Caco-2 (cell line): Measurements from ENCODE around the gene EMD. TPM values are rescaled to one million over a fixed set of nuclear protein-coding genes. Genes with fewer than 3 reads are reported as not detected.

Experiments
- BruUV-seq: library from RNA; stranded (reverse); fragments of 400-500 nt; replicated peaks from 2 replicates; lab custom pipeline; 2021; lab: Mats Ljungman, UMichigan
- CTCF ChIA-PET: fragments of 300-600 bp; sonication (Branson Sonifier 250); formaldehyde crosslinking; loops from one replicate; lab custom pipeline; 2022; ENCODE audit warnings: antibody characterized with exemption; lab: Charles Lee
- POLR2A ChIA-PET: fragments of 300-600 bp; sonication (Branson Sonifier 250); formaldehyde crosslinking; loops from one replicate; lab custom pipeline; 2022; ENCODE audit warnings: antibody characterized with exemption; lab: Charles Lee
- DNase-seq, 2 experiments: peaks; one replicate each; pipeline versions ENCODE4 v3.0.0 to v3.0.0-alpha.2; 2020 to 2022
- H3K27me3 ChIP-seq: replicated peaks from 2 replicates; pipeline ENCODE4 v1.6.0; 2011; ENCODE audit warnings: low read length; ENCODE audit not compliant: control insufficient read depth, insufficient read depth
- H3K36me3 ChIP-seq: 2 replicates; pipeline ENCODE4 v1.5.1; 2011; ENCODE audit warnings: low read length; ENCODE audit not compliant: control insufficient read depth, insufficient read depth
- H3K4me1 ChIP-seq: fragments of 250-450 bp; sonication (Bioruptor Pico); 2 replicates; pipeline ENCODE4 v1.5.1; 2020; ENCODE audit warnings: mild to moderate bottlenecking
- H3K4me3 ChIP-seq: 2 replicates; pipeline ENCODE4 v1.5.1; 2011; ENCODE audit warnings: low read depth, mild to moderate bottlenecking, control low read depth, low read length
- H3K9me3 ChIP-seq: fragments of 250-450 bp; sonication (Bioruptor Pico); 2 replicates; pipeline ENCODE4 v1.5.1; 2020; ENCODE audit warnings: mild to moderate bottlenecking, moderate library complexity
- H3K27ac Mint-ChIP-seq: one replicate; pipeline ENCODE4 v1.8.0; 2022; ENCODE audit warnings: mixed read lengths; ENCODE audit not compliant: unreplicated experiment
- H3K27me3 Mint-ChIP-seq: one replicate; pipeline ENCODE4 v1.8.0; 2022; ENCODE audit warnings: mixed read lengths; ENCODE audit not compliant: insufficient read depth, unreplicated experiment
- H3K36me3 Mint-ChIP-seq: one replicate; pipeline ENCODE4 v1.8.0; 2022; ENCODE audit warnings: mild to moderate bottlenecking, mixed read lengths; ENCODE audit not compliant: insufficient read depth, unreplicated experiment
- H3K4me1 Mint-ChIP-seq: one replicate; pipeline ENCODE4 v1.8.0; 2022; ENCODE audit warnings: low read depth, mixed read lengths; ENCODE audit not compliant: unreplicated experiment
- H3K4me3 Mint-ChIP-seq: one replicate; pipeline ENCODE4 v1.8.0; 2022; ENCODE audit warnings: mild to moderate bottlenecking, moderate library complexity, mixed read lengths; ENCODE audit not compliant: unreplicated experiment
- H3K9me3 Mint-ChIP-seq: one replicate; pipeline ENCODE4 v1.8.0; 2022; ENCODE audit warnings: mixed read lengths; ENCODE audit not compliant: unreplicated experiment
- intact Hi-C: fragments of 100-400 bp; cut with micrococcal nuclease; formaldehyde crosslinking; loops from one replicate; pipeline ENCODE4 v1.10.0; 2022; ENCODE audit not compliant: unreplicated experiment
- total RNA-seq: library from RNA; stranded (reverse); gene quantifications from 2 replicates; pipeline ENCODE4 v1.2.3, GENCODE V29; 2022
- TF ChIP-seq, protein P1 (sequence below), 2 experiments: fragments of 200-600 bp in 1 of 2; IDR thresholded peaks; 1 replicate in 1 of 2; 2 replicates in 1 of 2; pipeline versions ENCODE4 v1.5.1 to v1.8.0; 2011 to 2022; ENCODE audit warnings: antibody characterized with exemption in 1 of 2, control low read depth in 1 of 2, inconsistent platforms in 1 of 2, low read depth in 1 of 2, low read length in 1 of 2, mild to moderate bottlenecking in 1 of 2, moderate library complexity in 1 of 2; ENCODE audit not compliant: insufficient read depth in 1 of 2, severe bottlenecking in 1 of 2, unreplicated experiment in 1 of 2

Gene EMD
- total RNA-seq, 1 experiment from 2014 or later, result 70.1 TPM

DNA sequence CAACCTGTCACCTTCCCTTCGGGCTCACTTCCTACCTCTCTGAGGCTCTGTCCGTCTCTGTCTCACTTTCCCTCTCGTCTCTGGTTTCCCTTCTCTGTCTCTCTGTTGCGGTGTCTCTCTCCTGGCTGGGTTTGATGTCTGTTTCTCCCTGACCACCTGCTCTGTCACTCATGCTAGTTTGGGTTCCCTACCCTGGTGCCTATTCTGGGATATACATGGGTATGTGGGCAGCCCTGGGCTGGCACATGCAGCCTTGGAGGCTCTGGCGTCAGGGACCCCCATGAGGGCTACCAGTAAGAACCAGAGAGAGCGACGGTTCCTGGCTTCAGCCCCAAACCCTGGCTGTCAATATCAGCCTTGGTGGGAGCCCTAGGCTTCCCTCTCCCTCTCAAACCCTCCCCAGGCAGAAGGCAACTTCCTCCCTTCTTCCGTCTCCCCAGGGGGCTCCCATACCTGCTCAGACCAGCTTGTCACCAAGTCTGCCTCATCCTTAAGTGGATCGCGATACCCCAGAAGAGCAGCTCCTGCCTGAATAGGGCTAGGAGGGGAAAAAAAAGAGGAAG, 29.6 kb downstream of the EMD start:
- Histone ChIP-seq H3K27me3 (no peaks in the 10 kb centered on the region), H3K9me3 (no peaks in the 10 kb centered on the region), H3K4me1 (peaks cover 5% of the 10 kb centered on the region; the same call in 1 of the 2 replicates), H3K4me3 (peak overlapping the region; percentile 22), H3K36me3 (no peaks in the 10 kb centered on the region)
- no TSS peak for BruUV-seq
- Mint-ChIP-seq H3K4me1 (peaks cover 7% of the 10 kb centered on the region), H3K27ac (no peak overlapping the region), H3K9me3 (no peaks in the 10 kb centered on the region), H3K36me3 (peaks cover 7% of the 10 kb centered on the region), H3K27me3 (no peaks in the 10 kb centered on the region), H3K4me3 (peak overlapping the region; percentile 22)
- TF ChIP-seq, protein P1, sequence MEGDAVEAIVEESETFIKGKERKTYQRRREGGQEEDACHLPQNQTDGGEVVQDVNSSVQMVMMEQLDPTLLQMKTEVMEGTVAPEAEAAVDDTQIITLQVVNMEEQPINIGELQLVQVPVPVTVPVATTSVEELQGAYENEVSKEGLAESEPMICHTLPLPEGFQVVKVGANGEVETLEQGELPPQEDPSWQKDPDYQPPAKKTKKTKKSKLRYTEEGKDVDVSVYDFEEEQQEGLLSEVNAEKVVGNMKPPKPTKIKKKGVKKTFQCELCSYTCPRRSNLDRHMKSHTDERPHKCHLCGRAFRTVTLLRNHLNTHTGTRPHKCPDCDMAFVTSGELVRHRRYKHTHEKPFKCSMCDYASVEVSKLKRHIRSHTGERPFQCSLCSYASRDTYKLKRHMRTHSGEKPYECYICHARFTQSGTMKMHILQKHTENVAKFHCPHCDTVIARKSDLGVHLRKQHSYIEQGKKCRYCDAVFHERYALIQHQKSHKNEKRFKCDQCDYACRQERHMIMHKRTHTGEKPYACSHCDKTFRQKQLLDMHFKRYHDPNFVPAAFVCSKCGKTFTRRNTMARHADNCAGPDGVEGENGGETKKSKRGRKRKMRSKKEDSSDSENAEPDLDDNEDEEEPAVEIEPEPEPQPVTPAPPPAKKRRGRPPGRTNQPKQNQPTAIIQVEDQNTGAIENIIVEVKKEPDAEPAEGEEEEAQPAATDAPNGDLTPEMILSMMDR (IDR thresholded peaks at IDR 0.05; ENCODE audit: insufficient read depth in 1 of 2, low read depth in 1 of 2, low read length in 1 of 2, severe bottlenecking in 1 of 2, unreplicated experiment in 1 of 2), result no peak
- no peak for DNase-seq
- intact Hi-C loops, result no loop called here
- ChIA-PET CTCF (interaction anchor here (0.8 kb wide), 1 partner anchor 82 kb away, joined by 4 read pairs; the partner anchor contains the start of gene SLC10A3), POLR2A (no interaction called here)

DNA sequence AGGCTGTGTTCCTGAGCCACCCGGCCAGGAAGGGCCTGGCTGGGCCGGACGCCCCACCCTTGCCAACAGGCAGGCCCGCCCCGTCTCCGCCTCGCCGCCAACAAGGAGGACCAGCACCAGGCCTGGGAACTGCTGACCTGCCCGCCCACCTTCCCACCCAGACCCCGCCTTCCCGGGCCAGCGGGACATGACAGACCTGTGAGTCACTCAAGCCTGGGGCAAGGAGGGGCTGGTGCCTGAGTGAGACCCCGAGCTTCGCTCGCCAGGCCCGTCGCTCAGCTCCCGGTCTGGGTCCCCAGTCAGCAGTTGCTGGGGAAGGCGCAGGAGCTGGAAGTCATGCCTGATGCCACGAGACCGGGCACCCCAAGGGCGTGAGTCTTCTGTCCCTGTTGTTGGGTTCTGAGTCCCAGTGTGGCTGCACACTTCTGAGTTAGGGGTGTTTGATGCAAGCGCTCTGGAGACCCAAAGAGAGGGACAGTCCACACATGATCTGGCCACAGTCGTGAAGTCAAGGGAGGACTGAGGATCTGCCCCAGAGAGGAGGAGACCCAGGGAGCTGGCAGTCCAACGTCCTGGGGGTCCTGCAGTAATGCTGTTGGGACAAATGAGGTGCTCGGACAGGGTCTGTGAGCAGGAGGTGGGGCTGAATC, 30.3 kb downstream of the EMD start, which contains the start of gene DNASE1L1:
Gene DNASE1L1, minus strand, starts transcription at position 33 of the 650 bp plus-strand sequence. CDS start 3,686 bp downstream, outside the sequence.
- Mint-ChIP-seq H3K9me3 (no peaks in the 10 kb centered on the region), H3K27me3 (no peaks in the 10 kb centered on the region), H3K27ac (no peak within 1 kb of the TSS), H3K36me3 (peaks cover 5% of the 10 kb centered on the region), H3K4me1 (peaks cover 7% of the 10 kb centered on the region), H3K4me3 (peak within 1 kb of the TSS; percentile 22)
- H3K4me1 ChIP-seq, result peaks cover 5% of the 10 kb centered on the region; the same call in 1 of the 2 replicates
- intact Hi-C loops, result no loop called here
- no peaks in the 10 kb centered on the region for H3K36me3 ChIP-seq
- DNase-seq, result peak; percentile 79 to 87
- no peaks in the 10 kb centered on the region for H3K9me3 ChIP-seq
- POLR2A ChIA-PET, result interaction anchor here (1.1 kb wide), 1 partner anchor 12 kb away, joined by 3 read pairs; no protein-coding TSS in a partner anchor
- CTCF ChIA-PET, result interaction anchor here (0.8 kb wide), 1 partner anchor 81 kb away, joined by 4 read pairs; the partner anchor contains the start of gene SLC10A3
- peak within 1 kb of the TSS; percentile 22 for H3K4me3 ChIP-seq
- BruUV-seq, result no TSS peak
- H3K27me3 ChIP-seq, result no peaks in the 10 kb centered on the region
- TF ChIP-seq, protein P1 (IDR thresholded peaks at IDR 0.05; ENCODE audit: insufficient read depth in 1 of 2, low read depth in 1 of 2, low read length in 1 of 2, severe bottlenecking in 1 of 2, unreplicated experiment in 1 of 2), result no peak

DNA sequence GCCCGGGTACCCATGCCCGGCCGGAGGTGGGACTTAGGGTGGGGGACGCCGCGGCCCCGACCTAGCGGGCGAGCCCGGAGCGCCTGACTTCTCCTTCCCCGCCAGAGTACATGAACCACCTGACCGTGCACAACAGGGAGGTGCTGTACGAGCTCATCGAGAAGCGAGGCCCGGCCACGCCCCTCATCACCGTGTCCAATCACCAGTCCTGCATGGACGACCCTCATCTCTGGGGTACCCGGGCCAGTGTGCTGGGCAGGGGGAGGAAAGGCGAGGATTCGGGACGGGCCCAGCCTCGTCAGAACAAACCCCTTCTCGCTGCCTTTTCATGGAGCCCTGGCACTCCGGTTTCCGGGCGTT, 32.9 kb downstream of the EMD start:
- TF ChIP-seq, protein P1 (IDR thresholded peaks at IDR 0.05; ENCODE audit: insufficient read depth in 1 of 2, low read depth in 1 of 2, low read length in 1 of 2, severe bottlenecking in 1 of 2, unreplicated experiment in 1 of 2), result no peak
- intact Hi-C loops, result loop anchor here (1.0 kb wide), 1 partner anchor 16 kb away; the partner anchor contains the start of gene ATP6AP1
- no peak overlapping the region for H3K27ac Mint-ChIP-seq
- BruUV-seq, result no TSS peak
- peak overlapping the region; percentile 79 for H3K4me3 Mint-ChIP-seq
- peak; percentile 43 to 48 for DNase-seq
- Histone ChIP-seq H3K4me3 (peak overlapping the region; percentile 73), H3K9me3 (no peaks in the 10 kb centered on the region), H3K36me3 (no peaks in the 10 kb centered on the region), H3K27me3 (no peaks in the 10 kb centered on the region), H3K4me1 (peaks cover 5% of the 10 kb centered on the region; the same call in 1 of the 2 replicates)
- ChIA-PET POLR2A (interaction anchor here (0.5 to 1.2 kb wide), 2 partner anchors 39 to 79 kb away, joined by 3 to 4 read pairs; partner anchors contain the start of gene SLC10A3), CTCF (interaction anchor here (0.5 to 0.9 kb wide), 4 partner anchors 13 to 112 kb away, joined by 3 to 6 read pairs (median 3); partner anchors contain the start of gene SLC10A3)
- peaks cover 7% of the 10 kb centered on the region for H3K4me1 Mint-ChIP-seq
- H3K36me3 Mint-ChIP-seq, result peaks cover 5% of the 10 kb centered on the region
- no peaks in the 10 kb centered on the region for H3K9me3 Mint-ChIP-seq
- H3K27me3 Mint-ChIP-seq, result no peaks in the 10 kb centered on the region
